GM12878 (cell line): ENCODE measurements around the gene ABHD17A. TPM values are rescaled to one million over a fixed set of nuclear protein-coding genes. Genes with fewer than 3 reads are reported as not detected.
A peak's percentile ranks its signal among the peaks of the same experiment; 100 is the strongest.

ENCODE experiments used
- ATAC-seq: fragments of 200-7000 bp; cut with Tn5 transposase; 3 replicates; pipeline ENCODE4 v1.9.1; 2020; ENCODE audit warnings: mild to moderate bottlenecking, moderate library complexity
- BruUV-seq: library from RNA; stranded (reverse); fragments of 400-500 nt; replicated peaks from 2 replicates; lab custom pipeline; 2021; lab: Mats Ljungman, UMichigan
- CTCF ChIA-PET: fragments of 300-600 bp; sonication (Branson Sonifier 250); formaldehyde crosslinking; extraction: SDS; loops from one replicate; lab custom pipeline; 2021; ENCODE audit warnings: inconsistent platforms; lab: Yijun Ruan, JAX
- POLR2A ChIA-PET: fragments of 350-600 bp; formaldehyde crosslinking; extraction: SDS; loops from one replicate; lab custom pipeline; 2021; ENCODE audit warnings: inconsistent platforms; lab: Charles Lee
- RAD21 ChIA-PET: fragments of 300-600 bp; sonication (Branson Sonifier 250); formaldehyde crosslinking; loops from one replicate; lab custom pipeline; 2023; ENCODE audit warnings: antibody characterized with exemption; ENCODE audit not compliant: unreplicated experiment; lab: Charles Lee
- SMC1A ChIA-PET: fragments of 300-600 bp; sonication (Branson Sonifier 250); formaldehyde crosslinking; loops from one replicate; lab custom pipeline; 2023; ENCODE audit not compliant: unreplicated experiment, uncharacterized antibody; lab: Charles Lee
- DNase-seq: peaks from one replicate; pipeline ENCODE4 v3.0.0-alpha.2; 2011; ENCODE audit warnings: low read depth, low spot score
- FAIRE-seq: peaks from 3 replicates; lab custom pipeline; 2011; peaks lifted over from hg19 to GRCh38; lab: Jason Lieb, UNC
- H2AFZ ChIP-seq: 2 replicates; pipeline ENCODE4 v1.6.0; 2011; ENCODE audit warnings: low read depth, low read length, control low read depth; ENCODE audit not compliant: control insufficient read depth
- H3K27ac ChIP-seq: 2 replicates; pipeline ENCODE4 v1.5.1; 2011; ENCODE audit warnings: control low read depth; ENCODE audit not compliant: control insufficient read depth, insufficient read depth
- H3K27me3 ChIP-seq, 2 experiments: replicated peaks in 1 of 2; 2 replicates each; pipeline versions ENCODE4 v1.6.0 to v1.6.1; 2011; ENCODE audit warnings: low read length in 1 of 2; ENCODE audit not compliant: control insufficient read depth in 2 of 2, insufficient read depth in 2 of 2
- H3K36me3 ChIP-seq, 2 experiments: 2 replicates each; pipeline ENCODE4 v1.5.1; 2011; ENCODE audit warnings: low read length in 1 of 2; ENCODE audit not compliant: control insufficient read depth in 2 of 2, insufficient read depth in 2 of 2
- H3K4me1 ChIP-seq: 2 replicates; pipeline ENCODE4 v1.6.1; 2011; ENCODE audit warnings: mild to moderate bottlenecking, low read length, moderate library complexity, mixed read lengths; ENCODE audit not compliant: control insufficient read depth, insufficient read depth
- H3K4me2 ChIP-seq: 2 replicates; pipeline ENCODE4 v1.6.0; 2011; ENCODE audit warnings: control low read depth; ENCODE audit not compliant: control insufficient read depth, insufficient read depth
- H3K4me3 ChIP-seq: fragments of 200-600 bp; sonication (generic); 2 replicates; pipeline ENCODE4 v1.5.1; 2016
- H3K79me2 ChIP-seq: 2 replicates; pipeline ENCODE4 v1.6.0; 2011; ENCODE audit warnings: low read length; ENCODE audit not compliant: control insufficient read depth, insufficient read depth
- H3K9ac ChIP-seq: 2 replicates; pipeline ENCODE4 v1.8.0; 2011; ENCODE audit warnings: low read length, control low read depth, mixed read lengths; ENCODE audit not compliant: control insufficient read depth, insufficient read depth
- H3K9me3 ChIP-seq: replicated peaks from 3 replicates; pipeline ENCODE4 v1.5.1; 2011; ENCODE audit warnings: mild to moderate bottlenecking, low read length; ENCODE audit not compliant: control insufficient read depth, insufficient read depth
- H4K20me1 ChIP-seq: 2 replicates; pipeline ENCODE4 v1.6.0; 2011; ENCODE audit not compliant: control insufficient read depth, insufficient read depth
- ASH2L ChIP-seq: fragments of 300-600, 200-600 bp; sonication (generic); IDR thresholded peaks from 2 replicates; pipeline ENCODE4 v1.6.1; 2017; ENCODE audit warnings: low read depth, mild to moderate bottlenecking, borderline replicate concordance
- BMI1 ChIP-seq: fragments of 450-650 bp; IDR thresholded peaks from 2 replicates; pipeline ENCODE4 v1.6.1; 2016; ENCODE audit warnings: mild to moderate bottlenecking, moderate library complexity, borderline replicate concordance
- CREB1 ChIP-seq: IDR thresholded peaks from 2 replicates; pipeline ENCODE4 v1.6.1; 2012; ENCODE audit warnings: low read depth, mild to moderate bottlenecking, inconsistent platforms
- DPF2 ChIP-seq: fragments of 450-650 bp; IDR thresholded peaks from 2 replicates; pipeline ENCODE4 v1.6.1; 2017; ENCODE audit warnings: mild to moderate bottlenecking
- ETV6 ChIP-seq, 2 experiments: fragments of 450-650 bp in 1 of 2; IDR thresholded peaks in 1 of 2; conservative IDR thresholded peaks in 1 of 2; 2 replicates each; pipeline ENCODE4 v1.6.1; 2014; ENCODE audit warnings: antibody characterized with exemption in 1 of 2, borderline replicate concordance in 1 of 2, low read depth in 1 of 2, mild to moderate bottlenecking in 1 of 2, moderate library complexity in 1 of 2
- HDAC6 ChIP-seq: fragments of 200-600 bp; sonication (generic); IDR thresholded peaks from one replicate; pipeline ENCODE4 v1.8.0; 2017; ENCODE audit warnings: antibody characterized with exemption; ENCODE audit not compliant: unreplicated experiment
- MTA2 ChIP-seq: fragments of 450-650 bp; IDR thresholded peaks from 2 replicates; pipeline ENCODE4 v1.6.1; 2016; ENCODE audit warnings: low read depth, mild to moderate bottlenecking, moderate library complexity
- PAX8 ChIP-seq: fragments of 450-650 bp; IDR thresholded peaks from 2 replicates; pipeline ENCODE4 v1.6.1; 2017; ENCODE audit warnings: mild to moderate bottlenecking, moderate library complexity
- PML ChIP-seq: IDR thresholded peaks from 2 replicates; pipeline ENCODE4 v1.6.1; 2012; ENCODE audit warnings: low read length, inconsistent platforms
- RELA ChIP-seq: fragments of 450-650 bp; IDR thresholded peaks from 2 replicates; pipeline ENCODE4 v1.8.0; 2014; ENCODE audit warnings: borderline replicate concordance; ENCODE audit not compliant: partially characterized antibody
- SMARCA5 ChIP-seq: fragments of 450-650 bp; IDR thresholded peaks from 2 replicates; pipeline ENCODE4 v1.6.1; 2017; ENCODE audit warnings: mild to moderate bottlenecking
- SRF ChIP-seq, 2 experiments: IDR thresholded peaks; 2 replicates each; pipeline ENCODE4 v1.6.1; 2011; ENCODE audit warnings: low read depth in 2 of 2, low read length in 2 of 2, mild to moderate bottlenecking in 1 of 2, moderate library complexity in 1 of 2
- STAT3 ChIP-seq: IDR thresholded peaks from 2 replicates; pipeline ENCODE4 v1.6.1; 2011; ENCODE audit warnings: low read depth, low read length, improper control_type of control experiment
- YBX1 ChIP-seq: fragments of 450-650 bp; IDR thresholded peaks from 2 replicates; pipeline ENCODE4 v1.6.1; 2016; ENCODE audit warnings: antibody characterized with exemption
- YY1 ChIP-seq: IDR thresholded peaks from 2 replicates; pipeline ENCODE4 v1.6.1; 2011; ENCODE audit warnings: low read depth, mild to moderate bottlenecking, low read length
- ZNF207 ChIP-seq: fragments of 450-650 bp; IDR thresholded peaks from 2 replicates; pipeline ENCODE4 v1.6.1; 2014; ENCODE audit warnings: antibody characterized with exemption, mild to moderate bottlenecking, borderline replicate concordance
- WGBS: methylation state at CpG from one replicate; pipeline ENCODE4 v1.1.6; 2016; ENCODE audit warnings: low lambda C conversion rate; ENCODE audit not compliant: insufficient replicate concordance, insufficient coverage; ENCODE audit errors: missing lambda C conversion rate; 5-methylcytosine and 5-hydroxymethylcytosine counted together
- in situ Hi-C: fragments of 300-500 bp; cut with MboI; formaldehyde crosslinking; loops from 9 replicates; pipeline ENCODE4 v1.14.3; 2018; ENCODE audit warnings: mixed read lengths
- intact Hi-C: fragments of 100-400 bp; cut with micrococcal nuclease; formaldehyde crosslinking; loops from one replicate; pipeline ENCODE4 v1.14.2; 2022; ENCODE audit not compliant: unreplicated experiment
- polyA plus RNA-seq, 11 experiments: library from polyadenylated mRNA; depleted of rRNA in 4 of 11; unstranded in 6 of 11; stranded (reverse) in 5 of 11; fragments of >200 nt; fragmentation: Nextera tagmentation in 4 of 11; fragmentation: Illumina TruSeq in 1 of 11; extraction: Ambion mirVana in 4 of 11; extraction: Trizol in 1 of 11; gene quantifications; 1 replicate in 1 of 11; 2 replicates in 10 of 11; pipeline versions ENCODE4 v1.2.1 to v1.2.3, GENCODE V29; 2011 to 2016; ENCODE audit warnings: inconsistent platforms in 2 of 11, missing spikeins in 2 of 11, low read depth in 1 of 11
- total RNA-seq, 4 experiments: library from RNA; depleted of rRNA in 3 of 4; stranded (reverse); fragments of >200 nt in 3 of 4; fragmentation: Illumina TruSeq in 1 of 4; extraction: Trizol in 1 of 4; gene quantifications; 2 replicates each; pipeline versions ENCODE4 v1.2.1 to v1.2.3, GENCODE V29; 2013 to 2021
- TF ChIP-seq, protein P1 (sequence below): fragments of 450-650 bp; IDR thresholded peaks from 2 replicates; pipeline ENCODE4 v1.6.1; 2018; ENCODE audit warnings: mild to moderate bottlenecking, low read depth, moderate library complexity; ENCODE audit not compliant: partially characterized antibody

Gene ABHD17A
- total and polyA plus RNA-seq, 10 of the 15 experiments (the other 5 are each of a cell fraction or from before 2014, with no cell fraction given) = 0.13 to 126 (median 28.8) TPM; not detected in 1

DNA sequence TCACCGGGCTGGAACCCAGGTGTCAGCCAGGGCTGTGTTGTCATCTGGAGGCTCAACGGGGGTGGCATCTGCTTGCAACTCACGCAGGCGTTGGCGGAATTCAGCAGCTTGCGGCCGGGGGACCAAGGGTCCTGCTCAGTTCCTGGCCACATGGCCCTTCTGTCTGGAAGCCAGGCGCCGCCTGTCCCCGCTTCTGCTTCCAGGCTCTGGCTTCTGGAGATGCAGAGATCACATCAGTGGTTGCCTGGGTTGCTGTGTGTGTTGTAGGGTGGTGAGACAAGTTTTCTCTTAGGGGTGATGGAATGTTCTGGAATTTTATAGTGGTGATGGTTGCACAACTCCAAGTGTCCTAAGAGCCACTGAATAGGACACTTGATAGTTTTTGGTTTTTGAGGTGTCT, 24.9 kb upstream of the ABHD17A start (continued):
- no peak for TF ChIP-seq SMARCA5
- TF ChIP-seq, all 136 proteins: peak for 0

DNA sequence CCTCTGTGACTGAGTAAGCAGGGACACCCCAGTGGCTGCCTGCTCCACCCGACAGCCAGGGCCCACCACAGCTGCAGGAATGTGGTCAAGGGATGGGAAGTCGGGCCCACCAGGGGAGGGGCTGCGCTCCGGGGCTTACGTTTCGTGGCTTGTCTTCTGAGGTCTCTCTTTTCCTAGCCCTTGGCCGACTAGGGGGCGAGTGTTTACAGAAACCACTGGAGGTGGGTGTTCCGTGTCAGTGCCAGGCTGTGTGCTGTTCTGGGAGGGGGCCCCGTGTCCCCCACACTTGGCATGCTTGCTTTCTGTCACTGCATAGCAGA, 24.4 kb upstream of the ABHD17A start:
- TF ChIP-seq CREB1 (no peak), RELA (no peak), YBX1 (no peak), YY1 (no peak), SRF (IDR thresholded peaks at IDR 0.05; ENCODE audit: low read depth in 2 of 2, low read length in 2 of 2) (no peak), ASH2L (no peak), BMI1 (no peak), DPF2 (no peak), STAT3 (no peak), PAX8 (no peak), HDAC6 (no peak), MTA2 (no peak), PML (no peak), ETV6 (conservative IDR thresholded peaks at IDR 0.05 in 1 of 2, IDR thresholded peaks at IDR 0.05 in 1 of 2; ENCODE audit: borderline replicate concordance in 1 of 2, low read depth in 1 of 2) (no peak), ZNF207 (no peak)
- TF ChIP-seq, protein P1, sequence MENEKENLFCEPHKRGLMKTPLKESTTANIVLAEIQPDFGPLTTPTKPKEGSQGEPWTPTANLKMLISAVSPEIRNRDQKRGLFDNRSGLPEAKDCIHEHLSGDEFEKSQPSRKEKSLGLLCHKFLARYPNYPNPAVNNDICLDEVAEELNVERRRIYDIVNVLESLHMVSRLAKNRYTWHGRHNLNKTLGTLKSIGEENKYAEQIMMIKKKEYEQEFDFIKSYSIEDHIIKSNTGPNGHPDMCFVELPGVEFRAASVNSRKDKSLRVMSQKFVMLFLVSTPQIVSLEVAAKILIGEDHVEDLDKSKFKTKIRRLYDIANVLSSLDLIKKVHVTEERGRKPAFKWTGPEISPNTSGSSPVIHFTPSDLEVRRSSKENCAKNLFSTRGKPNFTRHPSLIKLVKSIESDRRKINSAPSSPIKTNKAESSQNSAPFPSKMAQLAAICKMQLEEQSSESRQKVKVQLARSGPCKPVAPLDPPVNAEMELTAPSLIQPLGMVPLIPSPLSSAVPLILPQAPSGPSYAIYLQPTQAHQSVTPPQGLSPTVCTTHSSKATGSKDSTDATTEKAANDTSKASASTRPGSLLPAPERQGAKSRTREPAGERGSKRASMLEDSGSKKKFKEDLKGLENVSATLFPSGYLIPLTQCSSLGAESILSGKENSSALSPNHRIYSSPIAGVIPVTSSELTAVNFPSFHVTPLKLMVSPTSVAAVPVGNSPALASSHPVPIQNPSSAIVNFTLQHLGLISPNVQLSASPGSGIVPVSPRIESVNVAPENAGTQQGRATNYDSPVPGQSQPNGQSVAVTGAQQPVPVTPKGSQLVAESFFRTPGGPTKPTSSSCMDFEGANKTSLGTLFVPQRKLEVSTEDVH = no peak
- ATAC-seq (no peak), FAIRE-seq (no peak), DNase-seq (no peak)
- SMC1A ChIA-PET = no interaction called here
- Histone ChIP-seq H3K27ac (no peak overlapping the region), H3K4me3 (peak overlapping the region; percentile 22; the same call in 1 of the 2 replicates), H3K4me1 (peaks cover 18% of the 10 kb centered on the region), H3K9ac (no peak overlapping the region), H3K36me3 (peaks cover 0 to 5% of the 10 kb centered on the region in 2 experiments; a peak in 2 of 4 replicates), H3K27me3 (no peaks in the 10 kb centered on the region), H2AFZ (no peak overlapping the region), H3K9me3 (no peaks in the 10 kb centered on the region), H3K79me2 (peaks cover 36% of the 10 kb centered on the region), H3K4me2 (peak overlapping the region; percentile 50; the same call in 1 of the 2 replicates), H4K20me1 (no peaks in the 10 kb centered on the region)
- CTCF ChIA-PET = no interaction called here
- RAD21 ChIA-PET = no interaction called here
- WGBS = 86% methylated on average over 10 of the region's 10 CpGs
- BruUV-seq = no TSS peak
- POLR2A ChIA-PET = interaction anchor here (0.5 to 1.4 kb wide), 3 partner anchors 13 to 86 kb away, joined by 3 to 8 read pairs (median 4); no protein-coding TSS in a partner anchor
- intact Hi-C loops (loop anchor here (5.0 to 10.0 kb wide), 2 partner anchors 108 to 185 kb away; partner anchors contain the start of genes BTBD2, IZUMO4 and MOB3A), in situ Hi-C loops (no loop called here)
